Measurements from ENCODE around the gene ANKRD49.

Gene ANKRD49

GRCh38 chr11:94450048-94450447, 43.7 kb upstream of the ANKRD49 start:
- Histone ChIP-seq H3K27me3 (replicated peaks; ENCODE audit: control insufficient read depth, insufficient read depth, low read length) (no peaks in the 10 kb centered on the region), H3K36me3 (ENCODE audit: control insufficient read depth, insufficient read depth, low read length) (no peaks in the 10 kb centered on the region; the same call in none of the 2 replicates), H3K4me3 (replicated peaks; ENCODE audit: low read depth, low read length) (no peak overlapping the region)
- no peak for DNase-seq (ENCODE audit: extremely low read depth, insufficient read length)
- no peak for TF ChIP-seq CTCF (IDR thresholded peaks at IDR 0.05; ENCODE audit: insufficient read depth, low read length, poor library complexity, severe bottlenecking)

GRCh38 chr11:94452988-94453387, 40.8 kb upstream of the ANKRD49 start:
- no peak for DNase-seq (ENCODE audit: extremely low read depth, insufficient read length)
- no peaks in the 10 kb centered on the region for H3K27me3 ChIP-seq (replicated peaks; ENCODE audit: control insufficient read depth, insufficient read depth, low read length)
- no peak for TF ChIP-seq CTCF (IDR thresholded peaks at IDR 0.05; ENCODE audit: insufficient read depth, low read length, poor library complexity, severe bottlenecking)
- 0 out of 2 replicates have a peak, but pooled peaks cover 2% of the 10 kb centered on the region for H3K36me3 ChIP-seq (ENCODE audit: control insufficient read depth, insufficient read depth, low read length)
- no peak overlapping the region for H3K4me3 ChIP-seq (replicated peaks; ENCODE audit: low read depth, low read length)

DNA sequence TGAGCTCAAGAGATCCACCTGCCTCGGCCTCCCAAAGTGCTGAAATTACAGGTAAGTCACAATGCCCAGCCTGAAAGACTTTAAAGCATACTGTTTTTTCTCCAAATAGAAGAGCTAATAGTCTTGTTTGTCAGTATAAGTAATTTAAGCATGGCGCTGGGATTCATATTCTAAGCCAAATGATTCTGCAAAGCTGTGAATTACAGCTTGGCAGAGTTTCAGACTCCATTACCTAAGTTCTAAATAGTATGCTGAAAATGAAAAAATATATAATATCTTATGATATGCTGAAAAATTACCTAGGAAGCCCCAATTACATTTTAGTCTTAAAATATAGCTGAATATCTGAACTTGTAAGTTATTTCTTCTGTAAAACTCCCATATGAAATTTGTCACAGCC, 39.5 kb upstream of the ANKRD49 start:
- DNase-seq (ENCODE audit: extremely low read depth, insufficient read length), result no peak
- Histone ChIP-seq H3K4me3 (replicated peaks; ENCODE audit: low read depth, low read length) (no peak overlapping the region), H3K36me3 (ENCODE audit: control insufficient read depth, insufficient read depth, low read length) (0 out of 2 replicates have a peak, but pooled peaks cover 2% of the 10 kb centered on the region), H3K27me3 (replicated peaks; ENCODE audit: control insufficient read depth, insufficient read depth, low read length) (no peaks in the 10 kb centered on the region)
- TF ChIP-seq CTCF (IDR thresholded peaks at IDR 0.05; ENCODE audit: insufficient read depth, low read length, poor library complexity, severe bottlenecking), result no peak

GRCh38 chr11:94455861-94456260, 37.9 kb upstream of the ANKRD49 start:
- no peak for DNase-seq (ENCODE audit: extremely low read depth, insufficient read length)
- no peak for TF ChIP-seq CTCF (IDR thresholded peaks at IDR 0.05; ENCODE audit: insufficient read depth, low read length, poor library complexity, severe bottlenecking)
- 0 out of 2 replicates have a peak, but pooled peaks cover 2% of the 10 kb centered on the region for H3K36me3 ChIP-seq (ENCODE audit: control insufficient read depth, insufficient read depth, low read length)
- no peaks in the 10 kb centered on the region for H3K27me3 ChIP-seq (replicated peaks; ENCODE audit: control insufficient read depth, insufficient read depth, low read length)
- no peak overlapping the region for H3K4me3 ChIP-seq (replicated peaks; ENCODE audit: low read depth, low read length)

GRCh38 chr11:94457118-94458029, 36.4 kb upstream of the ANKRD49 start:
- no peaks in the 10 kb centered on the region for H3K27me3 ChIP-seq (replicated peaks; ENCODE audit: control insufficient read depth, insufficient read depth, low read length)
- no peak for DNase-seq (ENCODE audit: extremely low read depth, insufficient read length)
- H3K36me3 ChIP-seq (ENCODE audit: control insufficient read depth, insufficient read depth, low read length), result peaks cover 5% of the 10 kb centered on the region; the same call in 1 of the 2 replicates
- no peak for TF ChIP-seq CTCF (IDR thresholded peaks at IDR 0.05; ENCODE audit: insufficient read depth, low read length, poor library complexity, severe bottlenecking)
- H3K4me3 ChIP-seq (replicated peaks; ENCODE audit: low read depth, low read length), result no peak overlapping the region
